GM19240 (cell line): ENCODE data around the gene ANKRD13D.

Experiments
- DNase-seq: peaks from one replicate; pipeline ENCODE4 v3.0.0; 2011; ENCODE audit warnings: low spot score; ENCODE audit not compliant: insufficient read length

Gene ANKRD13D

DNA sequence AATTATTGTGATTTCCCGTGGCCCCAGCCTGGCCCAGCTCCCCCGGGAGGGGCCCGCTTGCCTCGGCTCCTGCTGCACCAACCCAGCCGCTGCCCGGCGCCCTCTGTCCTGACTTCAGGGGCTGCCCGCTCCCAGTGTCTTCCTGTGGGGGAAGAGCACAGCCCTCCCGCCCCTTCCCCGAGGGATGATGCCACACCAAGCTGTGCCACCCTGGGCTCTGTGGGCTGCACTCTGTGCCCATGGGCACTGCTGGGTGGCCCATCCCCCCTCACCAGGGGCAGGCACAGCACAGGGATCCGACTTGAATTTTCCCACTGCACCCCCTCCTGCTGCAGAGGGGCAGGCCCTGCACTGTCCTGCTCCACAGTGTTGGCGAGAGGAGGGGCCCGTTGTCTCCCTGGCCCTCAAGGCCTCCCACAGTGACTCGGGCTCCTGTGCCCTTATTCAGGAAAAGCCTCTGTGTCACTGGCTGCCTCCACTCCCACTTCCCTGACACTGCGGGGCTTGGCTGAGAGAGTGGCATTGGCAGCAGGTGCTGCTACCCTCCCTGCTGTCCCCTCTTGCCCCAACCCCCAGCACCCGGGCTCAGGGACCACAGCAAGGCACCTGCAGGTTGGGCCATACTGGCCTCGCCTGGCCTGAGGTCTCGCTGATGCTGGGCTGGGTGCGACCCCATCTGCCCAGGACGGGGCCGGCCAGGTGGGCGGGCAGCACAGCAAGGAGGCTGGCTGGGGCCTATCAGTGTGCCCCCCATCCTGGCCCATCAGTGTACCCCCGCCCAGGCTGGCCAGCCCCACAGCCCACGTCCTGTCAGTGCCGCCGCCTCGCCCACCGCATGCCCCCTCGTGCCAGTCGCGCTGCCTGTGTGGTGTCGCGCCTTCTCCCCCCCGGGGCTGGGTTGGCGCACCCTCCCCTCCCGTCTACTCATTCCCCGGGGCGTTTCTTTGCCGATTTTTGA, 3.3 kb upstream of the ANKRD13D start:
- no peak for DNase-seq

DNA sequence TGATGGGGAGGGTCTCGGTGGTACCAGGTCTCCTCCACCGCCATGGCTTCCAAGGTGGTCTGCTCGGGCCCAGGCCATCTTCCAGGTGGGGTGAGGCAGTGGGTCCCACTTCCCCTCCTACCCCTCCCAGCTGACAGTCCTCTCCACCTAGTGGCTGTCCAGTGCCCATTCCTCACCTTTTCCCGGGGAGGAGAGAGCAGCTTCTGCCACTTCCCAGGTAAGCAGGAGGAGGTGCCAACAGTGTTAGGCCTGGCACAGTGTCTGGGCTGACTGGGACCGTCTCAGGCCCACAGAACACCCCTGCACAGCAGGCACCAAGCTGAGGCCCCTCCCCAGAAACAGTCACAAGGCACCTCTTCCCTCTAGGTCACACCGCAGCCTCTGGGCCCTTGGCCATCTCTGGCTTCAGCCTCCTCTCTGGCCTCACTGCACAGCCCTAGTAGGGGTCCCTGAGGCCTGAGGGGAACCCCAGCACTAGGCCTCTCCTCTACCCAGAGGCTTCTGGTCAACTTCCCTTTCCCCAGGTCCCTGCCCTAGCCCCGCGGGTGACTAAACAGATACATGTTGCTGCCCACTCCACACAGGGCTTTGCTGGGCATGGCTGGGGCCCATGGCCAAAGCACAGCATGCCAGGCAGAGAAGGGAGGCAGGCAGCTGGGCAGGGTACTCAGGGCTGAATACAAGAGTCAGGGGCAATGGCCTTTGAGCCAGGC, 2.3 kb upstream of the ANKRD13D start:
- DNase-seq = no peak

DNA sequence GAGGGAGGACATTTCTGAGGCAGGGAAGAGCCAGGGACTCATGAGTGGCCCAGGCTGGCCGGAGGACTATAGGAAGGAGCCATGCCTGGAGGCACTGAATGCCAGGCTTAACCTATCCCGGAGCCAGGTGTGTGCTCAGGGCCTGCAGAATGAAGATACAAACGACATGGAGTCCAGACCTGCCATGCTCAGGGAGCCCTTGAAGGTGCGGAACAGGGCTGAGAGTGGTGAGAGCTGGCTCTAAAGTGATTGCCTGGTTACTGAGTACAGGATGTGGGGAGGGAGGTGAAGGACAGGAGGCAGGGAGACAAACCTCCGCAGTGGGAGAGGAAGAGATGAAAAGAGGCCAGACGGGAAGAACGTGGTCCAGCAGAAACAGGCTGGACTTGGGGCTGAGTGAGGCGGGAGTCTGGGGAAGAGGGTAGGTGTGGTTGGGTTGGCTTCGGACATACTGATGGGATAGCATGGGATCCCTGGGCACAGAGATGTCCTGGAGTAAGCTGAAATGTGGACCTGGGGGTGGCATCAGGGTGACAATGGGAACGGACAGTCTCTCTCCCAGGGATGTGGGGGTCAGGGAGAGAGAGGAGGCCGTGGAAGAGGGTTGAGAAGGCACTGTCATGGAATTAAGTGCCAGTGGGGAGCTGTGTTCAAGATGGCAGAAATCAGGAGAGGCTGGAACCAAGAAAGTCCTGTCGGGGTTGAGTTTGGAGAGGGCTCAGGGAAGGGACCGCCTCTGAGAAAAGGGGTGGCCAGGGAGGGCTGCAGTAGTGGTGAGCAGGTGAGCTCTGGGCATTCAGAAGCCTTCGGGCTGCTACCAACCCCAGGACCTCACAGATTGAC, 1.5 kb upstream of the ANKRD13D start:
- no peak for DNase-seq

DNA sequence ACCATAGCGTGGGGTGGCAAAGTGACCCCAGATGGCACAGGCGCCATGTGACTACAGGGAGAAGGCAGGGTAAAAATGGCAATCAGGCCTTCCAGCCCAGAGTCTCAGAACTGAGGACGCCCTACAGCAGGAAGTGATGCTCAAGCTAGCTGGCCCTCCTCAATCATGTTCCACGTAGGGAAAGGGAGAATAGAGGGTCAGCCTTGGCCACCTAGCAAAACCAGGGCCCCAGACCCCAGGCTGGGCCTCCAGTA, 978 bp upstream of the ANKRD13D start:
- DNase-seq = no peak

DNA sequence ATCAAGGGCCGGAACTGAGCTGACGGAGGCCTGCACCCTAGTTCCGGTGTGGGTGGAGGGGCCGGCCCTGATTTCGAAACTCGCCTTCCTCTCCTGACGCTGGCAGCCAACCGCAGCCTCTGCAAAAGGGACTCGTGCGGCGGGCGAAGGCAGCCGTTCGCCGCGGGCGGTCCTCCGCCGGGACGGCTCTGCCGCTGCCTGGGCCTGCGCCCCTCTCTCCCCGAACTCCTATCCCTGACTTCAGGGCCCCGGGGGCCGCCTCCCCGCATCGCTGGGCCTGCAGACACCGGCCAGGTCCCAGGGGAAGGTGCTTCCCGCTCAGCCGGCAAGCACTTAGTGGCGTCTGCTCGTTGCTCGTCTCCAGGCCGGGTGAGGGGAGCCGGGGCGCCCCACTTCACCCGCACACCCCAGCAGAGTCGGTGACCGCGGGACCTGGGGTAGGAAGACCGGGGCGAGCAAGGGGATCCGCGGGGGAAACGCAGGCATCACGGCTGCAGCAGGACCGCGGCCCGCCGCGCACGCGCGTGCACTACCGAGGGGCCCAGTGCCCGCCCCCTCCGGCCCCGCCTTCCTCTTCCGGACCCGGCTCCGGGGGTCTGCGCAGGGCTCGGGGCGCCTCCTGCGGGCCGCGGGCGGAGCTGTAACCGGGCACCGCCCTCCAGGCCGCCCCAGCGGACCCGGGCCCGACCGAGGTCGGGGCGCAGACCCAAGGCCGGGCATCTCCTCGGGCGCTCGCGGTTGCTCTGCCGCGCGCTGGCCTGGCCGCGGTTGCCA, 464 bp upstream of the ANKRD13D start:
- DNase-seq = peak; percentile 98

DNA sequence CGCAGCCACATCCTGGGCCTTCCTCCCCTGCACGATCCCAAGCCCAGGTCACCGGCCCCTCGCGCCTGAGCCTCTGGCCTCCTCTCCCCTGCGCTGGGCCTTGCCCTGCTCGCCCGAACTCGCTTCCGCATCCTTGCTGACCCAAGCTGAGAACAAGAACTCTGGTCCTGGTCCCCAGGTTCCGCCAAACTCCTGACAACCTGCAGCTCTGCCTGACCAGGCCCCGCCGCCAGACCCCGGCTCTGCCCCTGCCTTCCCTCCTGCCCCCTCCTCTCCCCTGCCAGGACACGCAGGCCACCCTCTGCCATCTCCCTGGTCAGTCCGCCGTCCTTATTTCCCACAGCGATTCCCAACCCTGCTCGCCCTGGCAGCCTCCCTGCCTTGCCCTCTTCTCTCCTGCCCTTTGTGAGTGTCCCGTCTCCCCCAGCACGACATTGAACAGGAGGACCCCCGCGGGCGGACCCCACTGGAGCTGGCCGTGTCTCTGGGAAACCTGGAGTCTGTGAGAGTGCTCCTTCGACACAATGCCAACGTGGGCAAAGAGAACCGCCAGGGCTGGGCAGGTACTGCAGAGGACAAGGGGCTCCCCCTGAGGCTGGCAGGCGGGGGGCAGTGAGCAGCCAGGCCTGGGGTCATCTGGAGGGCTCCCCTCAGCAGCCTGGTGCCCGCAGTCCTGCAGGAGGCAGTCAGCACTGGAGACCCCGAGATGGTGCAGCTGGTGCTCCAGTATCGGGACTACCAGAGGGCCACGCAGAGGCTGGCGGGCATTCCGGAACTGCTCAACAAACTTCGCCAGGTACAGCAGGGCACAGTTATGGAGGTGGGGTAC, 762 bp downstream of the ANKRD13D start:
- DNase-seq = no peak

DNA sequence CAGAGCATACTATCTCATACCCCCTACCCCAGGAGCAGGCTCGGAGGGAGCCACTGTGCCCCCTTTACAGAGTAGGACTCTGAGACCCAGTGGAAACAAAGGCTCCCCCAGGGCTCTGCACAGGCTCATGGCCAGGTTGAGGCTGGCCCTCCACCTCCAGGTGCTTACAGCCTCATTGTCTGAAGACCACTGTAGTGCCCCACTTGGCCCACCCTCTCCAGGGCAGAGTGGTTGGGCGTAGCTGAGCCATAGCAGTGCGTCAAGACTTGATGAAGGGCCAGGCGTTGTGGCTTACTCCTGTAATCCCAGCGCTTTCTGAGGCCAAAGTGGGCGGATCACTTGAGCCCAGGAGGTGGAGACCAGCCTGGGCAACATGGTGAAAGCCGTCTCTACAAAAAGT, 1.7 kb downstream of the ANKRD13D start:
- DNase-seq = no peak

DNA sequence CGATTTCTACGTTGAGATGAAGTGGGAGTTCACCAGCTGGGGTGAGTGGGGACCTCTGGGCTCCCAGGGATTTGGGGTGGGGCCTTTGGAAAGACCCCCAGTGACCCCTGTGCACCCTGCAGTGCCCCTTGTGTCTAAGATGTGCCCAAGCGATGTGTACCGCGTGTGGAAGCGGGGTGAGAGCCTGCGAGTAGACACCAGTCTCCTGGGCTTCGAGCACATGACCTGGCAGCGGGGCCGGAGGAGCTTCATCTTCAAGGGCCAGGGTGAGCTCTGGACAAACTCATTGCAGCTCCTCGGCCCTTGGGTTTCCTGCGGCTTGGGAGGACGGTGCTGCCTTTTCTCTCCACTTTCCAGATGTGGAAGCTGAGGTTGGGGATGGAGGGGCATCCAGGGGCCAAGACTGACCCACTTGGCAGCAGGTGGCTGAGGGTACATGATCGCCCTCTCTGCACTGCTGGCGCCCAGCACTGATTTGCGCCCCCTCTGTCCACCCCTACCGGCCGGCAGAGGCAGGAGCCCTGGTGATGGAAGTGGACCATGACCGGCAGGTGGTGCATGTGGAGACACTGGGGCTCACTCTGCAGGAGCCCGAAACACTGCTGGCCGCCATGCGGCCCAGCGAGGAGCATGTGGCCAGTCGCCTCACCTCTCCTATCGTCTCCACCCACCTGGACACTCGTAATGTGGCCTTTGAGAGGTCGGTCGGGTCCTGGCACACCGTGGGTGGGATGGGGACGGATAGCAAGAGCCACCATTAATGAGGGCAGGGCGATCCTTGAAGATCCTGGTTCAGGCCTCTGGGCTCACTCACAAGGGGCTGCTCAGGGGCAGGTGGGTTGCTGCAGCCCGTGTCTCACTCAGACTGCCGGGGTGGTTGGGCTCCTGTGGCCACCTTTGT, 2.6 kb downstream of the ANKRD13D start:
- DNase-seq = no peak

DNA sequence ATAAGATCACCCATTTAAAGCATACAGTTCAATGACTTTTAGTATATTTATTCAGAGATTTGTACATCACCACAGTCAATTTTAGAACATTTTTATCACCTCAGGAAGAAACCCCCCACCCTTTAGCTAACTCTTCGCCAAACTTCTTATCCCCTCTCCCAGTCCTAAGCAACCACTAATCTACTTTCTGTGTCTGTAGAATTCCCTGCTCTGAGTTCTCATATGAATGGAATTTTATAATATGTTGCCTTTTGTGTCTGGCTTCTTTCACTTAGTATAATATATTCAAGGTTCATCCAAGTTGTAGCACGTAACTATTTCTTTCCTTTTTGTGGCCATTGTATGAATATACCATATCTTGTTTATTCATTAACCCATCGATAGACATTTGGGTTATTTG, 3.6 kb downstream of the ANKRD13D start:
- no peak for DNase-seq

DNA sequence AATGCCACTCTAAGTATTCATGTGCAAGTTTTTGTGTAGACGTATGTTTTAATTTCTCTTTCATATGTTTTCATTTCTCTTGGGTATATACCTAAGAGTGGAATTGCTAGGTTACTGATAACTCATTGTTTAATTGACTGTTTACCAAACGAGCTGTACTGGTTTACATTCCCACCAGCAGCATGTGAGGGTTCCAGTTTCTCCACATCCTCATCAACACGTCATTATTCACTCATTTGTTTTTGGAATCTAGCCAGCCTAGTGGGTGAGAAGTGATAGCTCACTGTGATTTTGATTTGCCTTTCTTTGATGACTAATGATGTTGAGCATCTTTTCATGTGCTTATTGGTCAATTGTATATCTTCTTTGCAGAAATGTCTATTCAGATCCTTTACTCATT, 4.0 kb downstream of the ANKRD13D start:
- no peak for DNase-seq

DNA sequence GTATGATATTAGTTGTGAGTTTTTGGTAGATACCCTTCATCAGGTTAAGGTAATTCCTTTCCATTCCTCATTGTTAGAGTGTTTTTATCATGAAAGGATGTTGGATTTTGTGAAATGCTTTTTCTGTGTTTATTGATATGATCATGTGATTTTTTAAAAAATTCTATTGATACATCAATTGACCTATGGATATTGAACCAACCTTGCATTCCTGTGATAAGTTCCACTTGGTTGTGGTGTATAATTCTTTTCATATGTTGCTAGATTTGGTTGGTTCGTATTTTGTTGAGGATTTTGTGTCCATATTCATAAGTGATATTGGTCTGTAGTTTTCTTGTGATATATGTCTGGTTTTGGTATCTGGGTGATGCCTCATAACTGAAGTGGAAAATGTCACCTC, 6.7 kb downstream of the ANKRD13D start:
- no peak for DNase-seq

DNA sequence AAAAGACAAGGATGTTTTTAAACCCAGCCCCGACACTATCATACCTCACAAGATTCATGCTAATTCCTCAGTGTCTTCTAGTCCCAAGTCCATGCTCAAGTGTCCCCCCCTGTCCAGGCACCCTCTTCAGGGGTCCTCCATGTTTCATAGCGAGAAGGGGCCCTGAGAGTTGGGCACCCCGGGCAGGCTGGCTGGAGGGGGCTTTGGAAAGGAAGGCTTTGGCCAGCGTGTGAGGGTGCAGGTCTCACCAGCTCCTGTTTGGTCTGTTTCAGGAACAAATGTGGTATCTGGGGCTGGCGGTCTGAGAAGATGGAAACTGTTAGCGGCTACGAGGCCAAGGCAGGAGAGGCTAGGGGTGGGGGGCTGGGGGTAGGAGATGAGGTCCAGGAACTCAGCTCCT, 9.7 kb downstream of the ANKRD13D start:
- DNase-seq = no peak

DNA sequence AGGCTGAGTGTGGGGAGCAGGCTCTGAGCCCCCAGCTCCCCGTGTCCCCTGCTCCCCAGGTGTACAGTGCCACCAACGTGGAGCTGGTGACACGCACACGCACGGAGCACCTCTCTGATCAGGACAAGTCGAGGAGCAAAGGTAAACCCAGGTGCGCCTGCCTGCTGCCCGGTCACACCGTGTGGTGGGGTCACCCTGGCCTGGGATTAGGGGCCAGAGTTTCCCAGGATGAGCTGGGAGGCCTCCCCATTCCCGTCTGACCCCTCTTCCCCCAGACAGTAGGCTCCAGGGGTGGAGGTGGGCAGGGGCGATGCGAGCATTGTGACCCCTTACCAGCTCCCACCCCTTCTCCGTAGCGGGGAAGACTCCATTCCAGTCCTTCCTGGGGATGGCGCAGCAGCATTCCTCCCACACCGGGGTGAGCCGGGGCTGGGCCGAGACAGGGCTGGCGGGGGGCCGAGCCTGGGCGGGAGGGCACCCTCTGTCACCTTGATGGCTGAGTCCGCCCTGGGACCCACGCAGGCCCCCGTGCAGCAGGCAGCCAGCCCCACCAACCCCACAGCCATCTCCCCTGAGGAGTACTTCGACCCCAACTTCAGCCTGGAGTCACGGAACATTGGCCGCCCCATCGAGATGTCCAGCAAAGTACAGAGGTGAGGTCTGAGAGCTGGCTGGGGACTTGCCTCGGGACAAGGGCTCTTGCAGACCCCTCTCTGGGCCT, 10.5 kb downstream of the ANKRD13D start:
- DNase-seq = no peak

DNA sequence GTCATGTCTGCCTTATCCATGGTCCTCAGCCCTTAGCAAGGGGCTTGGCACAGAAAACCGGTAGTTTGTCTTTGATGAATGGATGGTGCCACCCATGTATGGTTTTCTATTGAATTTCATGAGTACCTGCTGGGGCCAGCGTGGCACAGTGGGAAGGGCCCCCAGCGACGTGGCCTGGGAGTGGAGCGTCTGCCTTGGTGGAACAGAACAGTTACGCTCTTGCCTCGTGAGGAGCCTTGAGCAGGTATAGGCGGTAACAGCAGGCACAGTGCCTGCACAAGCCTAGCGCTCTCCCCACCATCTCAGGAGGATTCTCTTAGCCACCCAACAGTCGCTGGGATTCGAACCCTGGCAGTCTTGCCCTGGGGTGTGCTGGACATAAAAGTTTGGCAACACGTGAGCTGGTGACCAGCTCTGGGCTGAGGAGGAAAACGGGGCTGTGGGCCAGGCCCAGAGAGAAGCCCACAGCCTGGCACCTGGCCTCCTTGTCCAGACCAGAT, 11.2 kb downstream of the ANKRD13D start:
- DNase-seq = no peak

DNA sequence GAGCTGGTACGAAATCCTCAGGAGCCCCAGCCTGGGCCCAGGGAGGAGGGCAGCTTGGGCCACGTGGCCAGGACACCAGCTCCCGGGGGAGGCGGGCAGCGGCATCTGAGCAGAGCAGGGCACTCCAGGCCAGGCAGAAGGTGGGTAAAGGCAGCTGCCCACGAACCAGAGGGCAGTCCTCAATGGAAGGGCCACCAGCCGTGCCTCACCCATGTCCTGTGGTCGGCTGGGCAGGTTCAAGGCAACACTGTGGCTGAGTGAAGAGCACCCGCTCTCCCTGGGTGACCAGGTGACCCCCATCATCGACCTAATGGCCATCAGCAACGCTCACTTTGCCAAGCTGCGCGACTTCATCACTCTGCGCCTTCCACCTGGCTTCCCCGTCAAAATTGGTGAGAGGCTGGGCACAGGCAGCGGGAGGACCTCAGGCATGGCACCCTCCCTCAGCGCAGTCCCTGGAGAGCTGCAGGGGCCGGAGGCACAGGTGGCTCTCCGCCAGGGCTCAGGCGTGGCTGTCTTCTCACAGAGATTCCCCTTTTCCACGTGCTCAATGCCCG, 11.7 kb downstream of the ANKRD13D start:
- no peak for DNase-seq

DNA sequence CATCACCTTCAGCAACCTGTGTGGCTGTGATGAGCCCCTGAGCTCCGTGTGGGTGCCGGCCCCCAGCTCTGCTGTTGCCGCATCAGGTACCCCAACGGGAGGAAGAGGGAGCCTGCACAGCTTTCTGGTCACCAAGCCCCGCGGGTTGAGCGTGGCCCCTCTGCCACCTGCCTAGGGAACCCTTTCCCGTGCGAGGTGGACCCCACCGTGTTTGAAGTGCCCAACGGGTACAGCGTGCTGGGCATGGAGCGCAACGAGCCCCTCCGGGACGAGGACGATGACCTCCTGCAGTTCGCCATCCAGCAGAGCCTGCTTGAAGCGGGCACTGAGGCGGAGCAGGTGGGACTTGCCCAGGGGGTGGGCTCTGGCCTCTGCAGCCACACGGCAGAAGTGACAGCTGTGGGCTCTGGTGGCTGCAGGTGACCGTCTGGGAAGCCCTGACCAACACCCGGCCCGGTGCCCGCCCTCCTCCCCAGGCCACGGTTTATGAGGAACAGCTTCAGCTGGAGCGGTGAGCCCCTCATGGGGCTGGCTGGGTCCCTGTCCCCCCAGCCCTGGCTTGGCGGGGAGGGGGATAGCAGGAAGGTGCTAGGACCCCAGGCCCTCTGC, 12.3 kb downstream of the ANKRD13D start:
- no peak for DNase-seq

DNA sequence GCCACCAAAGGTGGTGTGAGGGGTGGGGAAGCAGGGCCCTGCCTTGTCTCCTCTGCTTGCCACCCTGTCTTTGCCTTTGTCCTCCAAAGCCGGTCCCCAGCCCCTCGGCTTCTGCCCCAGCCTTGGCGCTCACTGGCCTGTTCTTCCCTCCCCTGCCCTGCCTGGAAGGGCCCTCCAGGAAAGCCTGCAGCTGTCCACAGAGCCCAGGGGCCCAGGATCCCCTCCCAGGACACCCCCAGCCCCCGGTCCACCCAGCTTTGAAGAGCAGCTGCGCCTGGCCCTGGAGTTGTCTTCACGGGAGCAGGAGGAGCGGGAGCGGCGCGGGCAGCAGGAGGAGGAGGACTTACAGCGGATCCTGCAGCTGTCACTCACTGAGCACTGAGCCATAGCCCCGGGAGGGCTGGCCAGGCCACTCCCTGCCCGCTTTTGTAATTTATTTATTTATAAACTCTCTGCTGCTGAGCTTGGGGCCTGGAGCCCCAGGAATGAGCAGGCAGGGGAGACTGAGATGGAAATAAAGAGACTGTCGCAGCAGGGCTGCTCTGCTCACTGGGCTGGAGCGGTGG, 12.9 kb downstream of the ANKRD13D start:
- DNase-seq = no peak
